GM23338 (cell line): ENCODE measurements around the gene PEX16. TPM values are rescaled to one million over a fixed set of nuclear protein-coding genes. Genes with fewer than 3 reads are reported as not detected.
A peak's percentile ranks its signal among the peaks of the same experiment; 100 is the strongest.

ENCODE experiments used
- ATAC-seq: fragments of 200-7000 bp; cut with Tn5 transposase; 3 replicates; pipeline ENCODE4 v1.9.1; 2020
- DNase-seq: peaks from one replicate; pipeline ENCODE4 v3.0.0-alpha.2; 2015; ENCODE audit warnings: low spot score
- H2AFZ ChIP-seq: fragments of 200-600 bp; sonication (generic); 2 replicates; pipeline ENCODE4 v1.8.0; 2016; ENCODE audit warnings: antibody characterized with exemption, mild to moderate bottlenecking, moderate library complexity
- H3F3A ChIP-seq: fragments of 200-600 bp; sonication (generic); replicated peaks from 2 replicates; pipeline ENCODE4 v1.8.0; 2017; ENCODE audit warnings: antibody characterized with exemption, mixed run types, low read depth
- H3K27ac ChIP-seq: fragments of 200-600 bp; sonication (generic); 2 replicates; pipeline ENCODE4 v1.6.1; 2016; ENCODE audit warnings: low read depth
- H3K27me3 ChIP-seq: fragments of 200-600 bp; sonication (generic); 2 replicates; pipeline ENCODE4 v1.8.0; 2016; ENCODE audit warnings: mild to moderate bottlenecking, mixed run types, moderate library complexity; ENCODE audit not compliant: insufficient read depth
- H3K36me3 ChIP-seq: fragments of 200-600 bp; sonication (generic); 2 replicates; pipeline ENCODE4 v1.8.0; 2016; ENCODE audit warnings: mild to moderate bottlenecking; ENCODE audit not compliant: insufficient read depth
- H3K4me1 ChIP-seq: fragments of 200-600 bp; sonication (generic); 2 replicates; pipeline ENCODE4 v1.8.0; 2016; ENCODE audit warnings: mild to moderate bottlenecking, moderate library complexity; ENCODE audit not compliant: insufficient read depth
- H3K4me2 ChIP-seq: fragments of 200-600 bp; sonication (generic); 2 replicates; pipeline ENCODE4 v1.7.1; 2017; ENCODE audit warnings: mixed run types
- H3K4me3 ChIP-seq: fragments of 200-600 bp; sonication (generic); 2 replicates; pipeline ENCODE4 v1.6.1; 2016; ENCODE audit warnings: mixed run types
- H3K79me2 ChIP-seq: fragments of 200-600 bp; sonication (generic); replicated peaks from 2 replicates; pipeline ENCODE4 v1.8.0; 2017; ENCODE audit warnings: mild to moderate bottlenecking; ENCODE audit not compliant: insufficient read depth
- H3K9me2 ChIP-seq: fragments of 200-600 bp; sonication (generic); 2 replicates; pipeline ENCODE4 v1.8.0; 2017; ENCODE audit not compliant: insufficient read depth
- H4K20me1 ChIP-seq: fragments of 200-600 bp; sonication (generic); replicated peaks from 2 replicates; pipeline ENCODE4 v1.8.0; 2017; ENCODE audit warnings: mild to moderate bottlenecking; ENCODE audit not compliant: insufficient read depth
- H3K27ac Mint-ChIP-seq: 2 replicates; pipeline ENCODE4 v1.8.0; 2020; ENCODE audit warnings: inconsistent platforms, mild to moderate bottlenecking, moderate library complexity, mixed read lengths
- H3K27me3 Mint-ChIP-seq: 3 replicates; pipeline ENCODE4 v1.8.0; 2022; ENCODE audit warnings: low read depth, mild to moderate bottlenecking, moderate library complexity, mixed read lengths, inconsistent platforms; ENCODE audit not compliant: insufficient read depth, poor library complexity
- H3K36me3 Mint-ChIP-seq: 3 replicates; pipeline ENCODE4 v1.8.0; 2021; ENCODE audit warnings: low read depth, mild to moderate bottlenecking, inconsistent platforms, moderate library complexity, mixed read lengths
- H3K4me1 Mint-ChIP-seq: 3 replicates; pipeline ENCODE4 v1.8.0; 2020; ENCODE audit warnings: mild to moderate bottlenecking, inconsistent platforms, mixed read lengths
- H3K4me3 Mint-ChIP-seq: 3 replicates; pipeline ENCODE4 v1.8.0; 2021; ENCODE audit warnings: moderate library complexity, mild to moderate bottlenecking, inconsistent platforms, mixed read lengths
- H3K9me3 Mint-ChIP-seq: 3 replicates; pipeline ENCODE4 v1.8.0; 2020; ENCODE audit warnings: moderate library complexity, mild to moderate bottlenecking, inconsistent platforms, mixed read lengths
- CREB1 ChIP-seq: fragments of 250-450 bp; sonication (Bioruptor Pico); IDR thresholded peaks from 2 replicates; pipeline ENCODE4 v1.5.0; 2020; ENCODE audit warnings: low read depth, mild to moderate bottlenecking, moderate library complexity
- ETS1 ChIP-seq: IDR thresholded peaks from 2 replicates; pipeline ENCODE4 v1.6.1; 2016; ENCODE audit warnings: antibody characterized with exemption
- EZH2phosphoT487 ChIP-seq: fragments of 200-600 bp; sonication (generic); IDR thresholded peaks from one replicate; pipeline ENCODE4 v1.8.1; 2018; ENCODE audit warnings: antibody characterized with exemption; ENCODE audit not compliant: unreplicated experiment
- JUNB ChIP-seq: IDR thresholded peaks from one replicate; pipeline ENCODE4 v1.6.1; 2016; ENCODE audit warnings: antibody characterized with exemption; ENCODE audit not compliant: unreplicated experiment
- NANOG ChIP-seq: IDR thresholded peaks from 2 replicates; pipeline ENCODE4 v1.6.1; 2016; ENCODE audit warnings: antibody characterized with exemption, borderline replicate concordance
- POLR2AphosphoS5 ChIP-seq: IDR thresholded peaks from 2 replicates; pipeline ENCODE4 v1.6.1; 2016; ENCODE audit warnings: antibody characterized with exemption, low read depth
- REST ChIP-seq: IDR thresholded peaks from one replicate; pipeline ENCODE4 v1.6.1; 2018; ENCODE audit warnings: antibody characterized with exemption; ENCODE audit not compliant: unreplicated experiment
- STAT1 ChIP-seq: IDR thresholded peaks from one replicate; pipeline ENCODE4 v1.6.1; 2016; ENCODE audit warnings: antibody characterized with exemption; ENCODE audit not compliant: unreplicated experiment
- ZNF114 ChIP-seq: fragments of 250-450 bp; sonication (Bioruptor Pico); IDR thresholded peaks from 2 replicates; pipeline ENCODE4 v1.5.0; 2020; ENCODE audit warnings: mild to moderate bottlenecking, moderate library complexity
- ZNF331 ChIP-seq: fragments of 250-450 bp; sonication (Bioruptor Pico); IDR thresholded peaks from 2 replicates; pipeline ENCODE4 v1.5.0; 2020; ENCODE audit warnings: low read depth, mild to moderate bottlenecking, moderate library complexity
- polyA plus RNA-seq: library from polyadenylated mRNA; unstranded; fragments of >200 nt; fragmentation: Nextera tagmentation; extraction: Ambion mirVana; gene quantifications from 2 replicates; pipeline ENCODE4 v1.2.1, GENCODE V29; 2016
- total RNA-seq: library from RNA; depleted of rRNA; stranded (reverse); fragments of >200 nt; shearing (Covaris generic); gene quantifications from 2 replicates; pipeline ENCODE4 v1.2.3, GENCODE V29; 2014

The PEX16 gene
- total and polyA plus RNA-seq, 2 experiments from 2014 or later = 23.3 to 34.1 TPM

GRCh38 chr11:45919806-45920530, 2.3 kb upstream of the PEX16 start:
- peaks cover 39% of the 10 kb centered on the region for H3K4me1 ChIP-seq
- no peak overlapping the region for H3K27ac Mint-ChIP-seq
- H4K20me1 ChIP-seq = peaks cover 4% of the 10 kb centered on the region
- H3K4me1 Mint-ChIP-seq = peaks cover 34% of the 10 kb centered on the region
- H3K27me3 Mint-ChIP-seq = peaks cover 33% of the 10 kb centered on the region
- H3F3A ChIP-seq = peaks cover 23% of the 10 kb centered on the region
- H3K27ac ChIP-seq = no peak overlapping the region
- no peaks in the 10 kb centered on the region for H3K9me3 Mint-ChIP-seq
- peak overlapping the region; percentile 56 for H3K4me2 ChIP-seq
- DNase-seq (no peak), ATAC-seq (peak; percentile 1)
- no peaks in the 10 kb centered on the region for H3K9me2 ChIP-seq
- peaks cover 23% of the 10 kb centered on the region for H3K79me2 ChIP-seq
- H3K4me3 Mint-ChIP-seq = peak overlapping the region; percentile 41; the same call in 2 of the 3 replicates
- no peak for TF ChIP-seq STAT1
- TF ChIP-seq NANOG = no peak
- TF ChIP-seq POLR2AphosphoS5 = no peak
- TF ChIP-seq CREB1 (CRISPR knock-in tag) = no peak
- TF ChIP-seq ZNF331 = no peak
- no peak for TF ChIP-seq JUNB
- no peak for TF ChIP-seq ETS1
- no peak for TF ChIP-seq REST
- TF ChIP-seq ZNF114 (CRISPR knock-in tag) = no peak
- no peak for TF ChIP-seq EZH2phosphoT487
- peaks cover 10% of the 10 kb centered on the region for H3K36me3 Mint-ChIP-seq
- no peak overlapping the region for H3K4me3 ChIP-seq
- 0 out of 2 replicates have a peak overlapping the region, but pooled peaks have one; percentile 38 for H2AFZ ChIP-seq
- H3K27me3 ChIP-seq = peaks cover 9% of the 10 kb centered on the region; the same call in 1 of the 2 replicates
- H3K36me3 ChIP-seq = no peaks in the 10 kb centered on the region
